ENCODE data around the gene GPR35. TPM values are rescaled to one million over a fixed set of nuclear protein-coding genes. Genes with fewer than 3 reads are reported as not detected.

GPR35 gene
- total and polyA plus RNA-seq, 2 of the 13 experiments (the other 11 are each of a cell fraction or from before 2014, with no cell fraction given), result 27.1 to 44.2 TPM

- peak; percentile 16; the same call in 1 of the 2 replicates for TF ChIP-seq NRL (CRISPR knock-in tag; IDR thresholded peaks at IDR 0.05; ENCODE audit: borderline replicate concordance)
- no peak for TF ChIP-seq MAFF (IDR thresholded peaks at IDR 0.05; ENCODE audit: low read depth, low read length)
- TF ChIP-seq, protein P1, sequence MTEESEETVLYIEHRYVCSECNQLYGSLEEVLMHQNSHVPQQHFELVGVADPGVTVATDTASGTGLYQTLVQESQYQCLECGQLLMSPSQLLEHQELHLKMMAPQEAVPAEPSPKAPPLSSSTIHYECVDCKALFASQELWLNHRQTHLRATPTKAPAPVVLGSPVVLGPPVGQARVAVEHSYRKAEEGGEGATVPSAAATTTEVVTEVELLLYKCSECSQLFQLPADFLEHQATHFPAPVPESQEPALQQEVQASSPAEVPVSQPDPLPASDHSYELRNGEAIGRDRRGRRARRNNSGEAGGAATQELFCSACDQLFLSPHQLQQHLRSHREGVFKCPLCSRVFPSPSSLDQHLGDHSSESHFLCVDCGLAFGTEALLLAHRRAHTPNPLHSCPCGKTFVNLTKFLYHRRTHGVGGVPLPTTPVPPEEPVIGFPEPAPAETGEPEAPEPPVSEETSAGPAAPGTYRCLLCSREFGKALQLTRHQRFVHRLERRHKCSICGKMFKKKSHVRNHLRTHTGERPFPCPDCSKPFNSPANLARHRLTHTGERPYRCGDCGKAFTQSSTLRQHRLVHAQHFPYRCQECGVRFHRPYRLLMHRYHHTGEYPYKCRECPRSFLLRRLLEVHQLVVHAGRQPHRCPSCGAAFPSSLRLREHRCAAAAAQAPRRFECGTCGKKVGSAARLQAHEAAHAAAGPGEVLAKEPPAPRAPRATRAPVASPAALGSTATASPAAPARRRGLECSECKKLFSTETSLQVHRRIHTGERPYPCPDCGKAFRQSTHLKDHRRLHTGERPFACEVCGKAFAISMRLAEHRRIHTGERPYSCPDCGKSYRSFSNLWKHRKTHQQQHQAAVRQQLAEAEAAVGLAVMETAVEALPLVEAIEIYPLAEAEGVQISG (CRISPR knock-in tag; IDR thresholded peaks at IDR 0.05), result peak; percentile 97
- TF ChIP-seq ZFAT (CRISPR knock-in tag; conservative IDR thresholded peaks at IDR 0.05), result no peak
- TF ChIP-seq ZNF556 (CRISPR knock-in tag; IDR thresholded peaks at IDR 0.05; ENCODE audit: borderline replicate concordance), result peak; percentile 86
- TF ChIP-seq KAT7 (CRISPR knock-in tag; IDR thresholded peaks at IDR 0.05; ENCODE audit: borderline replicate concordance), result peak; percentile 58; the same call in 1 of the 2 replicates
- peak; percentile 71 for TF ChIP-seq ZBTB2 (CRISPR knock-in tag; IDR thresholded peaks at IDR 0.05; ENCODE audit: low read depth)
- peak; percentile 56; the same call in 1 of the 2 replicates for TF ChIP-seq BORCS8-MEF2B (CRISPR knock-in tag; IDR thresholded peaks at IDR 0.05)
- TF ChIP-seq NFIC (IDR thresholded peaks at IDR 0.05; ENCODE audit: low read length), result no peak
- TF ChIP-seq ZBTB7B (CRISPR knock-in tag; IDR thresholded peaks at IDR 0.05), result peak; percentile 17; the same call in 1 of the 2 replicates
- no peak for TF ChIP-seq ONECUT2 (CRISPR knock-in tag; IDR thresholded peaks at IDR 0.05)
- TF ChIP-seq REPIN1 (CRISPR knock-in tag; IDR thresholded peaks at IDR 0.05; ENCODE audit: borderline replicate concordance, low read depth), result peak; percentile 71; the same call in 1 of the 2 replicates
- TF ChIP-seq NCOA1 (CRISPR knock-in tag; IDR thresholded peaks at IDR 0.05), result peak; percentile 77
- TF ChIP-seq SIN3A (IDR thresholded peaks at IDR 0.05; ENCODE audit: borderline replicate concordance, low read depth, low read length), result peak; percentile 67; the same call in 1 of the 2 replicates
- TF ChIP-seq IRX3 (CRISPR knock-in tag; IDR thresholded peaks at IDR 0.05; ENCODE audit: borderline replicate concordance, low read depth), result no peak; the same call in 1 of the 2 replicates
- TF ChIP-seq FOSL2 (CRISPR knock-in tag; IDR thresholded peaks at IDR 0.05), result peak; percentile 60; the same call in 1 of the 2 replicates
- TF ChIP-seq ZNF597 (CRISPR knock-in tag; IDR thresholded peaks at IDR 0.05), result peak; percentile 98; the same call in 1 of the 2 replicates
- no peak for TF ChIP-seq SIX1 (CRISPR knock-in tag; IDR thresholded peaks at IDR 0.05; ENCODE audit: borderline replicate concordance)
- TF ChIP-seq, protein P2, sequence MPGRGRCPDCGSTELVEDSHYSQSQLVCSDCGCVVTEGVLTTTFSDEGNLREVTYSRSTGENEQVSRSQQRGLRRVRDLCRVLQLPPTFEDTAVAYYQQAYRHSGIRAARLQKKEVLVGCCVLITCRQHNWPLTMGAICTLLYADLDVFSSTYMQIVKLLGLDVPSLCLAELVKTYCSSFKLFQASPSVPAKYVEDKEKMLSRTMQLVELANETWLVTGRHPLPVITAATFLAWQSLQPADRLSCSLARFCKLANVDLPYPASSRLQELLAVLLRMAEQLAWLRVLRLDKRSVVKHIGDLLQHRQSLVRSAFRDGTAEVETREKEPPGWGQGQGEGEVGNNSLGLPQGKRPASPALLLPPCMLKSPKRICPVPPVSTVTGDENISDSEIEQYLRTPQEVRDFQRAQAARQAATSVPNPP (CRISPR knock-in tag; IDR thresholded peaks at IDR 0.05), result peak; percentile 80; the same call in 1 of the 2 replicates
- TF ChIP-seq ZNF331 (CRISPR knock-in tag; IDR thresholded peaks at IDR 0.05), result peak; percentile 75
- TF ChIP-seq ZNF235 (CRISPR knock-in tag; IDR thresholded peaks at IDR 0.05; ENCODE audit: borderline replicate concordance), result peak; percentile 96
- peak; percentile 66 for TF ChIP-seq KDM5B (CRISPR knock-in tag; IDR thresholded peaks at IDR 0.05; ENCODE audit: borderline replicate concordance)
- TF ChIP-seq ETV6 (CRISPR knock-in tag; conservative IDR thresholded peaks at IDR 0.05), result peak; percentile 30
- peak in 1 of 2 experiments; percentile 81; a peak in 2 of 4 replicates for TF ChIP-seq POLR2A (IDR thresholded peaks at IDR 0.05; ENCODE audit: insufficient read depth in 1 of 2, low read depth in 2 of 2, low read length in 2 of 2)
These were observed 38.9 kb upstream of the GPR35 start, which contains the start of gene CAPN10 (continued) for GRCh38 chr2:240586198-240586918.
